Transverse colon (tissue), 4 donors: ENCODE measurements around the gene SLC51B.

Experiments used
- POLR2AphosphoS5 ChIP-seq, 3 donors: sonication (generic); formaldehyde crosslinking; IDR thresholded peaks; one replicate each; pipeline ENCODE4 v1.6.1; 2016; ENCODE audit warnings: antibody characterized with exemption in 3 of 3
- TF ChIP-seq, protein P1 (sequence below), 5 experiments: fragments of 200-600 bp in 3 of 5; fragments of 450-650 bp in 2 of 5; sonication (generic) in 3 of 5; IDR thresholded peaks; 1 replicate in 2 of 5; 2 replicates in 3 of 5; pipeline ENCODE4 v1.5.1; 2016 to 2017; ENCODE audit warnings: antibody characterized with exemption in 5 of 5, inconsistent platforms in 3 of 5, mild to moderate bottlenecking in 2 of 5, moderate library complexity in 1 of 5

DNA sequence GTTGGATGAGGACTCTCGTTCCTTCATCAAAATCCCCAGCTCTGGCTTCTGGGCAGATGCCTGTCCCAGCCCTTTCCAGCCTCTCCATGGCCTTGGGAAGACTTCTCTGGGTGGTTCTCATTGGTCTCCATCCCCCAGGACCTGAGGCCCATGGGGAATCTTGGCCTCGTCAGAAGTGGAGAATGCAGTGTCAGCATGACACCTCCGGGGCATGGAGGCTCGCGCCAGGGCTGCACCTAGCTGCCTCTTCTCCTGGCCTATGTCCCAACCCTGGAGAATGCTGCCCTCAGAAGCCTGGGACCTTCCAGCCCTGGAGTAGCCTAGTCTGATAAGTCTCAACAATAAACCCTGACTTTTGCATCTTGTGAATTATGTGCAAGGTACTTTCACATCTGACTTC lies 34.4 kb downstream of the SLC51B start:
- no peak for TF ChIP-seq POLR2AphosphoS5 (IDR thresholded peaks at IDR 0.05)
- TF ChIP-seq, protein P1, sequence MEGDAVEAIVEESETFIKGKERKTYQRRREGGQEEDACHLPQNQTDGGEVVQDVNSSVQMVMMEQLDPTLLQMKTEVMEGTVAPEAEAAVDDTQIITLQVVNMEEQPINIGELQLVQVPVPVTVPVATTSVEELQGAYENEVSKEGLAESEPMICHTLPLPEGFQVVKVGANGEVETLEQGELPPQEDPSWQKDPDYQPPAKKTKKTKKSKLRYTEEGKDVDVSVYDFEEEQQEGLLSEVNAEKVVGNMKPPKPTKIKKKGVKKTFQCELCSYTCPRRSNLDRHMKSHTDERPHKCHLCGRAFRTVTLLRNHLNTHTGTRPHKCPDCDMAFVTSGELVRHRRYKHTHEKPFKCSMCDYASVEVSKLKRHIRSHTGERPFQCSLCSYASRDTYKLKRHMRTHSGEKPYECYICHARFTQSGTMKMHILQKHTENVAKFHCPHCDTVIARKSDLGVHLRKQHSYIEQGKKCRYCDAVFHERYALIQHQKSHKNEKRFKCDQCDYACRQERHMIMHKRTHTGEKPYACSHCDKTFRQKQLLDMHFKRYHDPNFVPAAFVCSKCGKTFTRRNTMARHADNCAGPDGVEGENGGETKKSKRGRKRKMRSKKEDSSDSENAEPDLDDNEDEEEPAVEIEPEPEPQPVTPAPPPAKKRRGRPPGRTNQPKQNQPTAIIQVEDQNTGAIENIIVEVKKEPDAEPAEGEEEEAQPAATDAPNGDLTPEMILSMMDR (IDR thresholded peaks at IDR 0.05) = no peak
